HG03159 (cell line): Measurements from ENCODE around the gene CDCA4.

Experiments
- ATAC-seq: cut with Tn5 transposase; IDR thresholded peaks from one replicate; pipeline ENCODE4 v1.9.1; 2021; ENCODE audit warnings: mild to moderate bottlenecking, moderate library complexity; ENCODE audit not compliant: unreplicated experiment

Gene CDCA4

DNA sequence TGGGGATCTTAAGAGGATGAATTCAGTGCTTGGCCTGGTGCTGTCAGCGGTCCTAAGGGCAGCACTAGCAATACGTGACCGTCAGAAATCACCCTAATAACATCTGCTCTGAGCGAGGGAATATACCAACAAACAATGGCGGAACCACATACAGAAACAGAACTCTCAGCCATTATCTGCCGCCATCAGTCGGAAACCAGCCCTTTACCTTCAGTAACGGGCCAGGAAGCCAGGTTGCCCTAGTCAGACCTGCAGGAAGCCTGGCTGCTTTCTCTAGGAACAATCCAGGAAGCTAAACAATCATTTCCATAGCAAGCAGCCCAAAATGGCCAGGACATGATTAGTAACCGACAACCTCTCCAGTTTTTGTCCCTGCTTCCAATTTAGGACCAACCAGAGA is 5.6 kb downstream of the CDCA4 start:
- ATAC-seq = no peak

DNA sequence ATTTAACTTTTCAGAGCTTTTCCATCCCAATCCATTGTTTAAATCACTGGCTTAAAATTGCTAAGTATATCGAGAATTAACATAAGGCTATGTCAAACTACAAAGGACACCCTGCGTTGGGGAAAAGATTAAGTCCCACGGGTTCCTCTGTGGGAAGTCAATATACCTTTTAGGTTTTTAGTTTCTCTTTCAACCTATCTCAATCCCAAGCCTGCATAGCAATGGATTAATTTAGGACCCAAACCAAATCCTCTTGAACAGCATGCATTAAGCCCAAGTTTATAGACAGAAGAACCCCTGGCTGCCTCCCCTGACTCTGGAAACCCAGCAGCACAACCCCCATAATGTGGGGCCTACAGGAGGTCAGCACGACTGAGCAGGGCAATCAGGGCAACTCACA is 6.3 kb downstream of the CDCA4 start:
- ATAC-seq = no peak

DNA sequence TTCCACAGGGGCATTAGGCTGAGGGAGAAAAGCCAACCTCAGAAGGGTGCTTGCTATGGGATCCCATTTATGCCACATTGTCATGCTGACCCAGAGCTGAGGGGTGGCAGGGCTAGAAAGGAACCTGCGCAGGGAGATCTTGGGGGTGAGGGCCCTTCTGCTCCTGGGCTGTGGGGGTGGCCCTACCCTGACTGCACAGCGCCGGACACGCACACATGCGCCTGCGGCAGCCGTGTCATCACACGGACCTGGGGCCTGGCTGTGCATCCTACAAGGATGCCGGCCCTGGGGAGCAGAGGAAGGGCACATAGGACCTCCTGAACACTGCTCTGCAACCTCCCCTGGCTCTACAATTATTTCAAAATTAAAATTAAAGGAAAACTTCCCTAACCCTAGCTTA is 6.9 kb downstream of the CDCA4 start:
- ATAC-seq = no peak

DNA sequence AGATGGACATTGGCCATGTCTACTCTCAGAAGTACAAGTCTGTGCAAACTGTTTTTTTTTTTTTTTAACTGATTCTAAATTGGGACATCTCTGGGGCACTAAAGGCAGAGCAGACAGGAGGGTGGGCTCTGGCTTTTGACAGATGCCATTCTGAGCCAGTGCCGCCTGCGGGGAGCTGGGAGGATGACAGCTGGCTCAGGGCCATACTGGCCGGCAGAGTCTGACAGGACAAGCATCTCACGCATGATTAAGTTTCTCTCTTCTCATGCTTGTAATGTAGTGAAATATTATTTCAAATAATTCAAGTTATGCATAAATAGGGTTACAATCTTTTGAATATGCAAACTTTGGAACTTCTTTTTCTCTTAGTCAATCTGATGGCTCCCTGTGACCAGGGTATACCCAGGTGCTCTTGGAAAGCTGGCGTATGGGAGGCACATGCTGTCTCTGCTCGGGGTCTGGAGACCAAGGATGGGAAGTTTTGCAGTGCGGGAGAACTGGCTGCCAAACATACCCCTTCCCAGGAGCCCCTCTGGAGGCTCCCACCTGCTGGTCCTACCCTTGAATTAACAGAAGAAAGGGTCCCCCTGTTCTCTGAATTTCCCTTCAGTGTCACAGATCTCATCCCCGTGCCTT is 7.6 kb downstream of the CDCA4 start:
- ATAC-seq = no peak

DNA sequence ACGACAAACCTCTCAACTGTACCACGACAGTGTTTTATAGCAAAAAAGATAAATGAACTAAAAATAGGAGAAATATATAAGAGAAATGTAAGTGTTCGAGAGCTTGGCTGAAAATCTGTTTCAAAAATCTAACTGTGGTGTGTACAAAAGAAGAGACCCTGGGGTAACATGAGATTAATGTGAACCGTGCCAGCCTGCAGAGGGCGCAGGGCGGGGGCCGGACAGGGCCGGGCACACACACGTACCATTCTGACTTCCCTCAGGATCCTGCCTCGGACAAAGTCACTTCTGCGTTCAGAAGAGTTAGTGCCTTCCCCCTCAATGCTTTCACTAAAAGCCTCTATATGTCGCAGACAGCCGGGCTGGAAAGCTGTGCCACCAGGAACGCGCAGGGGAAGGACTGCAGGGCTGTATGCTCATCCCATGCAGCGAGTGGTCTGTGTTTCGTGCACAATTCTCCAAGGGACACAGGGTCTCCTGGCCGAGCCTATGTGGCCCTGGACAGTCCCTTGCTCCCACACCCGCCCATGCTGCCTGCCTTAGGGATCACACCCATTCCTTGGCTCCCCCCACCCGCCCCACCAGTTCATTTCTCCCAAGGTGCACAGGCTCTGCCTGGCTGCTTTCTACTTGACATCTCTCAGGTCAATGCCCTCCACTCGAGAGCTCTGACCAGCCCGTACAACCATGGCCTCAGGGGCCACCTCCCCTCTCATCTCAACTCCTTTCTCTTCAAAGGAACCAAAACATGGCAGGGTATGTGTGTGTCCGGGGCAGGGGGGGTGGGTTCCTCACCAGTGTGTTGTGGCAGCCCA is 8.5 kb downstream of the CDCA4 start:
- no peak for ATAC-seq

DNA sequence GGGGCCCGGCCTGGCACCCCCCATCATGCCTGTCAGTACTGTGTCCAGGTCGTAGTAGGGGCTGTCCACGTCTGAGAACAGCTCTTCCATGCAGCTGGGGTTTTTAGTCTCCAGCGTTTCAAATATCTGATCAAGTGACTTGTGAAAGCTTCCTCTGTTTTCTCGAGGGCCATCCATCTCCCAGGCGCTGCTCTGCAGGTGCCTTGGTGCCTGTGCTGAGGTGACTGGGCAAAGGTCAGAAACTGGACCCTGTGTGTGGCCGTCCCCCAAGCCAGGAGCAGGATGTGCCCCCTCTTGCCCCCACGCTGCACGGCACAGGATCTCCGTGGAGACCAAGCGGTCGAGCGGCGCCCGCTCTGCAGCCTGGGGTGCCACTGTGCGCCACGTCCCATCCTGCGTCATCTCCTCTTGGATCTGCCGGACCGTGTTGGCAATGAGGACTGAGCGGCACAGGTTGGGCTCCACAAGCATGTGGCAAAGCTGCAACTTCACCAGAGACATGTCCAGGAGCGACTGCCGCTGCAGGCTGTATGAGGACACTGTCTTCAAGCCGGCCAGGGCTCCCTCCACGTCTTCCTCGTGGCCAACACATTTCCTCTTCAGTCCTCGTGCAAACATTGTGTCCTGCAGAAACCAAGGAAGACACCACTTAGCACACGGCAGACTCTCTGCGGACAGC is 9.4 kb downstream of the CDCA4 start:
- ATAC-seq = no peak

DNA sequence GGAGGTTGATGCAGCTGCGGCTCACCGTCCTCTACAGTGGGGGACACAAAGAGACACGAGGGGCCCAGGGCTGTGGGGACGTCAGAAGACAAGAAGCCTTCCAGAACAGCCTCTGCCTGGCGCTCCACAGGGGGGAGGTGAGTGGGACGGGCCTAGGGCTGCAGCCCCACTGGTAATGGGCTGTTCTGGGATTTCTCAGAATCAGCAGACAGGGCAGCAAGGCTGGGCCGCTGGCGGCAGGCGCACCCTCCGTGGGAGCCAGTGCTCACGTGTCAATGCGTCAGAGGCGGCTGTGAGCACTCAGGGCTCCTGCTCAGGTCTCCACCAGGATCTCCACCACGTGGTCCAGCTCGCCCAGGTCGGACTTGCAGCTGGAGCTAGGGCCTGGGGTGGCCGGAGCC is 10.0 kb downstream of the CDCA4 start:
- no peak for ATAC-seq

DNA sequence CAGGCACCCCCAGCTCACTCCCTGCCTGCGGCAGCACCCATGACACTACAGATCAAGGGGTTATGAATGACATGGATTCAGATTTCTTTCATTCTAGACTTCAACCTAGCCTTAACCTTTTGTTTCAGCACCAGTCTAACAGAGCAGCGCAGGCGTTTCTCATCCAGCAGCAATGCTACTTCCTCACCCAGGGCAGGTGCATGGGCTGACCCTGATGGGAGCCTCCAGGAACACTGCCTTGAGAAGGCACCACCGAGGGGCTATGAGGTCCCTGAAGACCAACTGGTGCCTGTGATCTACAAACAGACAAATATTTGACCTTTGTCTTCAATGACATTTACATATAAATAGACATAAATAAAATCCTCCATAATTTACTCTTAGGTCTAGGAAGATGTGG is 10.8 kb downstream of the CDCA4 start:
- ATAC-seq = no peak

DNA sequence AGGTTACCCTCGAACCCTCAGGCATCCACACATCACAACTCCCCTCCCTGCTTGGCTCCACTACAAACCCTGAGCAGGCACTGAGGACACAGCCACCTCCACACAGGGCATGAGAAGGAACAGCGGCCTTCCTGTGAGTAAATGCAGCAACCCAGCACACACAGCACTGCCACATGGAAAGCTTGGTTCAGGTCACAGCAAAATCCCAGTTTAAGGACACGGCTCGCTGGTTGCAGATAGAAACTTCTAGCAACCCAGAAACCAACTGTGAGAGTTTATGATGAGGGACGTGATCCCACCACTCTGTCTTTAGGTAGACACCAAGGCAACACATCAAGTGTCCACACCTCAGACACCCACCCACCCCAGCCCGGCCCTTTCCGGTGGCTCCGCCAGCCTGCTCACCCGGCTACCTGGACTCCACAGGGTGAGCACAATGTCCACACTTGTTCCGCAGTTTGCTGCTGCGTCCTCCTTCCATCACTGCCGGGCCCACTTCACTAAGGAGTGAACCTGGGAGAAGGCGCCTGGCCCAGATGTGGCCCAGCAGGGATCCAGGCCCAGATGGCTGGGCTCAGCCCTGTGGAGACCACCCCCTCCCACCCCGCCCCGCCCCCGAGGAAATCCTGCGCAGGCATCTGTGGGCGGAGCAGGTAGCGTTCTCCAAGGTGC is 13.2 kb downstream of the CDCA4 start:
- no peak for ATAC-seq

DNA sequence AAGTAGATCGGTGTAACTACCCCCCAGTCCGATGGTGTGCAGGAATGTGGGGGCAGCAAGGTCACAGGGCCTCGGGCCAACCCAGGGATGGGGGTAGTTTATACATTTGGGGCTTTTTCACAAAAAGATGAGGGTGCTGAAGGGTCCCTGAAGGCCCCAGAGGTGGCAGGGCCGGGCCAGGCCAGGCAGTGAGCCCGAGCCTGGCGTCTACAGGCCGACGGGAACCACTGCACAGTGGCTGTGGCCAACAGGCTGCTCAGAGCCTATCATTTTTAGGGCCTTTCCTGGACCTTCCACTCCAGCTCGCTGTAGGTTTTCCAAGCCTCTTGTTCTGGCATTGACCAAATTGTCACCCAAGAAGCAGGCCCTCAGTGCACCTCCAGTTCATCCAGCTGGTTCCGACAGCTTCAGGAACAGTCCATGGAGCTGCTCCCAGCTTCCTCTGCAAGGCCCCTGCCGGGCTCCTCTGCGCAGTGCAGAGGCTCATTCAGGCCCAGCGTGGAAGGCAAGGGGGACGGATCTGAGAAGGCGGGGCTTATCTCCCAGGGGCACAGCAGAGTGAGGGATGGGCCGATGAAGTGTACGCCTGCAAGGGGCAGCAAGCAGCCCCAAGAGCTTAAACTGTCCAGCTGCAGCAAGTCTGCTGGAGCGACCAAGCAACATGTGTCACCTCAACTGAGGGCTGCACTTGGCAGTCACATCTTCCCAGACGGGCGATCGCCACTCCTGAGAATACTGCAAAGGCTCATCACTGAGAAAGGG is 13.9 kb downstream of the CDCA4 start:
- no peak for ATAC-seq

DNA sequence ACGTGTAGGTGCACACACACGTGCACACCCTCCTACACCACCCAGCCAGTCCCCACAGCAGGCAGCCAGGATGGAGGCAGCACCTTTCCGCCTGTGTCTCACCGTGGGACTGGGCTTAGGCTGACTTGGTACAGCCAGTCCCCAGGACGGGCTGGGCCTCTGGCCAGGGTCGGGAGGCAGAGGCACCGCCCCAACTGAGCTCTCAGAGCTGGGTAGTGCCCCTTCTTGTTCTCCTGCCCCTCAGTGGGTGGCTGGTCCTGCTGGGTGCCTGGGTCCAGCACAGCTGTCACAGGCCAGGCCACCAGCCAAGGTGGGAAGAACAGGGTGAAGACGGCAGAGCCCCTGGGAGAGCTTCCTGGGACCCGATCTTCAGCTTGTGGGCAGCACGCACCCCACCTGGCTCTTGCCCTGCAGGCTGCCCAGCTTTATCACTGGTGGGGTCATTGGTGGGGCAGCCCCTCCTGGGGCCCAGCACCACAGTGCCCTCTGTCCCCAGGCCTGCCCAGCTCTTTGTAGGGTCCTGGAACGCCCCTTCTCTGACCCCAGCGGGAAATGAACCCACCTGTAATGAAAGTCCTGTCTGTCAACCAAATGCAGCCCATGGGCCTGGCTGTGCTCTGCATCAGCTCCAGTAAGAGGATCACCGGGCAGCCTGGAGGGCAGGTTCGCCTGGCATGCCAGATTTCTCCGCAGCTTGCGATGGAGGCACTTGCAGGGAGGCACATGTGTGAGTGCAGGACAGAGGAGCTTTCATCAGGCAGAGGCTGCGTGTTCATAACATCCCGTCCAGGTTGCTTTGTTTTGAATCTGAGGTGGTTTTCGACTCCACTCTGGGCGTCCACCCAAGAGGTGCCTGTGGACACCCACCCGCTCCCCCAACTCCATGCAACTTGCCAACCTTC is 14.7 kb downstream of the CDCA4 start:
- ATAC-seq = no peak

DNA sequence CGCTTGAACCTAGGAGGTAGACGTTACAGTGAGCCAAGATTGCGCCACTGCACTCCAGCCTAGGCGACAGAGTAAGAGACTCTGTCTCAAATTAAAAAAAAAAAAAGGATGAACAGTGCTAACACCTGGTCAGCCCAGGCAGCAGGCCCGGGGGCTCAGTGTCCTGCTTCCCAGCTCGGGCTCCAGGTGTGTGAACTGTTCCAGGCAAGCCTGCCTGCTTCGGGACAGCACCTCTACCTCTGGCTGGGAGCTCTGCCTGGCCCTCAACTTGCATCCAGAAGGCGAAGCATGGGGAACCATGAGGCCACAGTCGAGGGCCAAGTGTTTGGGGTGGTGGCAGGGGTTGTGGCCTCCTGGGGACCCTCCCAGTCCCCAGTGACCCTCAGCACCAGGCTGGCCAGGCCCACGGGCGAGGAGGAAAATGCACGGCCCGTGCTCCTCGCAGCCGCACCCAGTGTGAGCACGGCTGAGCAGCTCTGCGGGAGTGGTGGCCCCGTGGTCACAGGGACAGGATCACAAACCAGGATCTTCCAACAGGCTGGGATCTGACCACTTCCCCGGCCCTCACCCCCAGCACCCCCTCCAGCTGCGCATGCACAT is 15.5 kb downstream of the CDCA4 start:
- no peak for ATAC-seq

DNA sequence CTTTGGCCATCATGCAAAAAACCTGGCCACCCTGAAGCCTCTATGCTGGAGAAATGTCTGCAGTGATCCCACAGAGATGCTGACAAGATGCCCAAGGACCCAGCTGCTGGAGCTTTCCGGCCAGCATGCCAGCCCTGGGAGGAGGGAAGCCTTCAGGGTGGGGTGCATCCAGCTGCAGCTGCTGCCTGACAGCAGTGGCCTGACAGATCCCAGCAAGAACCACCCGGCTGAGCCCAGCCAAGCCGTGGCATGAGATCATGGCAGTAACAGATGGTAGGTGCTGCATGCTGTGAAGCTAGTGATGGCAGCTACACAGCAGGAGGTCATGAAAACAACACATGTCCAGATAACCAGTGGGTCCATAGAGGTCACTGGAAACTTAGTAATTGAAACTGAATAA is 21.5 kb downstream of the CDCA4 start:
- ATAC-seq = no peak

DNA sequence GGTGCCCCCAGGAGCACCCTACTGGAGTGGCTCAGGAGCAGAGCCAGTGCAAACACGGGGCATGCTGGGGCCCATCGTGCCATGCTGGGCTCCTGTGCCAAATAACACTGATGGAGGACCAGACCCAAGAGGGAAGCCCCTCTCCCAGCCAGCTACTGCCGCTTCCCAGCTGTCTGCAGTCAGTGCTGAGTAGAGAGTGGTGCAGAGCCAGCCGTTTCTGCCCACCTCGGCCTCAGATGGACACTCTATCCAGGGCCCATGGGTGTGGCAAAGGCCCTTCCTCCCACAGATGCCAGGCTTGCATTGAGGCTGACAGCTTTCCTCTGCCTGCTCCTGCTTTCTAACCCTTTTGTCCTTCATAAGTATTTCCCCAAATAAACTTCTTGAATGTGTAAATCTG is 22.1 kb downstream of the CDCA4 start:
- no peak for ATAC-seq

DNA sequence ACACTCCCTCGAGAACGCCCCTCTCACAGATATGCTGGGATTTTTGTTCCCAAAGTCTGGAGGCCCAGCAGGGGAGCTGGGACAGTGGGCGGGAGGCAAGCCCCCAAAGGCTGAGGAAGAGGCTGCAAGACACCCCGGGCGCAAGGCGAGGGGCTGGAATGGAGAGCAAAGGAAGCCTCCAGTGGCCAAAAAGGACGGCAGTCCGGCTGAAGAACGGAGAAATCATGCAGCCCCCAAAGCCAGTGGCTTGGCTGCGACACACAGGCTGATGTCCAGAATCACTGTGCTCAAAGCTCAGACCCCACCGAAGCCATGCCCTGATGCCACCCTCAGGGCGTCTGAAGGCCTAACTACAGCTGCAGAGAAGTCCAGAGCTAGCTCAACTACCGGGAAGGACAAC is 24.4 kb downstream of the CDCA4 start:
- no peak for ATAC-seq

DNA sequence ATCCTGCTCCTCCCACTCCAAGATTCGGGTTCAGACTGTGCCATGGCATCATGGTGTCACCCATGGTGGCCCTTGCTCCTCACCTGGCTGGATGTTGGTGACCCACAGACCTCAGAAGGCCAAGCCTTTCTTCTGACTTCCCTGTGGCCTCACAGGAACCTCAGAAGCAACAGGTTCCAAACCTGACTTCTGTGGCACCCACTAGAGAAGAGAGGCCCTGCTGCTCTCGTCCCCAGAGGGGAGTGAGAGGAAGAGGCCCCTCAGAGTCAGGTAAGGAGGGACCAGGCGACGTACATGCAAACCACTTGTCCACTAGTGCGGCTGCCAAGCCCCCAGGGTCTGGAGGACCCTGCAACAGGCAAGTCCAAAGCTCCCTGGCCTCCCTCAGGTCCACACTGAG is 24.9 kb downstream of the CDCA4 start:
- no peak for ATAC-seq

DNA sequence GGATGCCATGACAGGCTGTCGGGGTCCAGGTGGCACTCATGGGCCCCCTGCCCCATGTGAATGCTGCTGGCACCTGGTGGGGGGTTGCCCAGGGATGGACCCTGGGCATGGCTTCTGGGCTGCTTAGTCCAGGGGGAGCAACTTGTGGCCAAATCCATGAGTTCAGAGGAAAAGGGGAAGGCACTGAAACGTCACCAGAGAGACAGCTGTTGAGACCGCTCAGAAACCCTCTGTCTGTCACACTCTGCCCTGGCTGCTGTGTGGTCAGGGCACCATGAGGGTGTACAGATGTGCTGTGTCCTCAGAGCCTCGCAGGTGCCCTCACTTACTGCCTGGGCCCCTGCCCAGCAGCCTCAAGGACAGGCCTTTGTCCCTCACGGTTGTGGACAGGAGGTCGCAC is 25.9 kb downstream of the CDCA4 start:
- no peak for ATAC-seq

DNA sequence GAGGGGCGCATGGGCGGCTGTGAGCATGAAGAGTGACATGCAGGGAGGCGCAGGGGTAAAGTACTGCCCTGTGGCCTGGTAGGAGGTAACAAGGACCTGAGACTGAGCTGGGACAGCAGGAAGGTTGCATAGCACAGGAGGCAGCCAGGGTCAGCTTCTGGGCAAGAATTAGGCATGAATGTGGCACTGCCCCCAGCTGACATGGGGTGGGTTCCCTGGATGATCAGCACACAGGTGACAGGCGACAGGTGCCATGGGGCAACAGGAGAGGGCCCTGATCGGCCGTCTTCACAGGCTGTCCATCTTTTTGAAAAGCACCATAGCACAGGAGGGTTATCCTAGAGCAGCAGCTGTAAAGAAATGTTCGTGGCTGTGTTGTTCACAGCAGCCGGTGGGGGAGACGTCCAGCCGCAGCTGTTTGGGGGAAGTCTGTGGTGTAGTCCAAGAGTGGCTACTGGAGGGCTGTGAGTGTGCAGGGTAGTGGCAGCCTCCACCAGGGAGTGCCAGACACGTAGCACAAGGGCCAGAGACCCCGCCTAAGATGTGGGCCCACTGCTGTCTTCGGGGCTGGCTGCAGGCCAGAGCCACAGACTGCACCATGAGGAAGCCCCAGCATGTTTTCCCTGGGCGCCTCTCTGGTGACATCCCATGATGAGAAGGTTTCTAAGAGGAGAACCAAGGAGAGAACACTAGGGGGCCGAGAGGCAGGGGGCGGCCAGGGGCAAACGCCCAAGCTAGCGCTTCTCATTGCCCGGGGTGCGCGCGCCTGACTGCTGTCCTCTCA is 26.9 kb downstream of the CDCA4 start:
- no peak for ATAC-seq

DNA sequence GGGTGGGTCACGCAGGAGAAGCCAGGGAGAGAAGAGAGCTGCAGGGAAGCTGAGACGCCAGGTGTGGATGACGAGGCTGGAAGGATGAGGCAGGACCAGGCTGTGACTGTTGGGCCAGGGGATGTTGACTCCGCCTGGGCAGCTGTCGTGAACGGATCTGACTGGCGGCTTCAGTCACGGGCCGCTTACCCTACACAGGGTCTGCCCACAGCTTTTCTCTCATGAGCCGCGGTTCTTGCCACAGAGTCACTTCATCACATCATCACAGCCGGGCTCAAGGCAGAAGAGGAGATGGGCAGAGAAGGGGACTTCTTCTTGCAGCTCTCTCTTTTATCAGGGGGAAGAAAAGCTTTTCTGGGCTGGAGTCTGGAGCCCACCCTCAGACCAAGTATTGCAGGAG is 27.6 kb downstream of the CDCA4 start:
- ATAC-seq = no peak
